ENCODE measurements around the gene TMEM269. TPM values are rescaled to one million over a fixed set of nuclear protein-coding genes. Genes with fewer than 3 reads are reported as not detected.

Gene TMEM269
- total and polyA plus RNA-seq, 2 donors (not counting 1 experiment from before 2014, with no cell fraction given), result 0.21 to 0.47 TPM

- Histone ChIP-seq H3K36me3 (replicated peaks in 1 of 2; ENCODE audit: control extremely low read depth in 1 of 2, control insufficient read depth in 1 of 2, extremely low read depth in 1 of 2, insufficient read depth in 2 of 2, low read length in 1 of 2) (peaks cover 15 to 46% of the 10 kb centered on the region in 2 experiments), H3K9me3 (ENCODE audit: control extremely low read depth in 1 of 3, control insufficient read depth in 2 of 3, insufficient read depth in 1 of 3, low read length in 2 of 3) (no peaks in the 10 kb centered on the region), H3K9ac (ENCODE audit: low read length) (no peak overlapping the region), H3K27ac (ENCODE audit: low read length in 2 of 2) (no peak overlapping the region), H4K20me1 (ENCODE audit: control insufficient read depth, insufficient read depth, low read length, poor library complexity, severe bottlenecking) (peaks cover 19% of the 10 kb centered on the region), H2AFZ (ENCODE audit: insufficient read depth, low read depth, low read length, poor library complexity, severe bottlenecking) (no peak overlapping the region), H3K27me3 (replicated peaks in 1 of 4; ENCODE audit: control extremely low read depth in 1 of 4, control insufficient read depth in 3 of 4, insufficient read depth in 4 of 4, low read length in 3 of 4) (no peaks in the 10 kb centered on the region), H3K4me1 (ENCODE audit: control insufficient read depth in 2 of 2, insufficient read depth in 2 of 2, low read length in 2 of 2) (no peaks in the 10 kb centered on the region), H3K4me3 (ENCODE audit: control extremely low read depth in 1 of 5, extremely low read depth in 1 of 5, insufficient read depth in 1 of 5, low read depth in 2 of 5, low read length in 4 of 5) (no peak overlapping the region), H3K79me2 (ENCODE audit: control insufficient read depth, insufficient read depth, low read length) (peaks cover 21% of the 10 kb centered on the region), H3K4me2 (replicated peaks; ENCODE audit: low read depth, low read length, poor library complexity, severe bottlenecking) (no peak overlapping the region)
- H3K4me3 Mint-ChIP-seq, result no peak overlapping the region
- POLR2A ChIA-PET, result no interaction called here
- no peaks in the 10 kb centered on the region for H3K9me3 Mint-ChIP-seq (ENCODE audit: insufficient read depth)
- peaks cover 10% of the 10 kb centered on the region for H3K4me1 Mint-ChIP-seq
- H3K27ac Mint-ChIP-seq, result no peak overlapping the region
- no peaks in the 10 kb centered on the region for H3K27me3 Mint-ChIP-seq
- DNase-seq (no peak), ATAC-seq (ENCODE audit: low read depth) (no peak)
- intact Hi-C loops (cut with micrococcal nuclease), result no loop called here
- WGBS (ENCODE audit: insufficient coverage), result 96% methylated on average over 4 of the region's 5 CpGs
- TF ChIP-seq, protein P1, sequence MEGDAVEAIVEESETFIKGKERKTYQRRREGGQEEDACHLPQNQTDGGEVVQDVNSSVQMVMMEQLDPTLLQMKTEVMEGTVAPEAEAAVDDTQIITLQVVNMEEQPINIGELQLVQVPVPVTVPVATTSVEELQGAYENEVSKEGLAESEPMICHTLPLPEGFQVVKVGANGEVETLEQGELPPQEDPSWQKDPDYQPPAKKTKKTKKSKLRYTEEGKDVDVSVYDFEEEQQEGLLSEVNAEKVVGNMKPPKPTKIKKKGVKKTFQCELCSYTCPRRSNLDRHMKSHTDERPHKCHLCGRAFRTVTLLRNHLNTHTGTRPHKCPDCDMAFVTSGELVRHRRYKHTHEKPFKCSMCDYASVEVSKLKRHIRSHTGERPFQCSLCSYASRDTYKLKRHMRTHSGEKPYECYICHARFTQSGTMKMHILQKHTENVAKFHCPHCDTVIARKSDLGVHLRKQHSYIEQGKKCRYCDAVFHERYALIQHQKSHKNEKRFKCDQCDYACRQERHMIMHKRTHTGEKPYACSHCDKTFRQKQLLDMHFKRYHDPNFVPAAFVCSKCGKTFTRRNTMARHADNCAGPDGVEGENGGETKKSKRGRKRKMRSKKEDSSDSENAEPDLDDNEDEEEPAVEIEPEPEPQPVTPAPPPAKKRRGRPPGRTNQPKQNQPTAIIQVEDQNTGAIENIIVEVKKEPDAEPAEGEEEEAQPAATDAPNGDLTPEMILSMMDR (IDR thresholded peaks at IDR 0.05), result no peak
- no peak for TF ChIP-seq EZH2 (IDR thresholded peaks at IDR 0.05; ENCODE audit: borderline replicate concordance, insufficient read depth, low read depth, low read length, poor library complexity, severe bottlenecking)
- CTCF ChIA-PET, result interaction anchor here (1.3 kb wide), 1 partner anchor 299 kb away, joined by 4 read pairs; no protein-coding TSS in a partner anchor
Observed at GRCh38 chr1:42774928-42775526, 9.8 kb upstream of the TMEM269 start.

DNA sequence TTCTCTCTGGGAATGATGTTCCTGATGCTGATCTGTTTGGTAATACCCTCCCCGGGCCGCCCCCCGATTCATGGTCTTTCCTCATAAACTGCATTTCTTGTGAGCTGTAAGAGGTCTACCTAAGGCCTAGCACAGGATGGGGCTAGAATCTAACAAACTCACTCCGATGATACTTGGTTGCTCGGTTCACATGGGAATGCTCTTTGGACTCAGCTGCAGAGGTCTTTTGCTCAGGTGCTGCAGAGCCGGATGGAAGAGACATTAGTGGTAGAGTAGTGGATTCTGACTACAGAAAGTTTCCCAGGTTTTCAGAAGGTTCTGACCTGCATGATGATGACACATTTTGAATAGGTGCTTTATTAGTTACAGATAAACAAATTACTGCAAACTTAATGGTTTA lies 8.3 kb upstream of the TMEM269 start:
- Histone ChIP-seq H3K27me3 (replicated peaks in 1 of 4; ENCODE audit: control extremely low read depth in 1 of 4, control insufficient read depth in 3 of 4, insufficient read depth in 4 of 4, low read length in 3 of 4) (no peaks in the 10 kb centered on the region), H2AFZ (ENCODE audit: insufficient read depth, low read depth, low read length, poor library complexity, severe bottlenecking) (no peak overlapping the region), H3K9ac (ENCODE audit: low read length) (no peak overlapping the region), H3K27ac (ENCODE audit: low read length in 2 of 2) (no peak overlapping the region), H3K9me3 (ENCODE audit: control extremely low read depth in 1 of 3, control insufficient read depth in 2 of 3, insufficient read depth in 1 of 3, low read length in 2 of 3) (no peaks in the 10 kb centered on the region), H3K79me2 (ENCODE audit: control insufficient read depth, insufficient read depth, low read length) (peaks cover 6% of the 10 kb centered on the region), H4K20me1 (ENCODE audit: control insufficient read depth, insufficient read depth, low read length, poor library complexity, severe bottlenecking) (peaks cover 19% of the 10 kb centered on the region), H3K4me2 (replicated peaks; ENCODE audit: low read depth, low read length, poor library complexity, severe bottlenecking) (no peak overlapping the region), H3K4me3 (ENCODE audit: control extremely low read depth in 1 of 5, extremely low read depth in 1 of 5, insufficient read depth in 1 of 5, low read depth in 2 of 5, low read length in 4 of 5) (no peak overlapping the region), H3K36me3 (replicated peaks in 1 of 2; ENCODE audit: control extremely low read depth in 1 of 2, control insufficient read depth in 1 of 2, extremely low read depth in 1 of 2, insufficient read depth in 2 of 2, low read length in 1 of 2) (peaks cover 19 to 57% of the 10 kb centered on the region in 2 experiments), H3K4me1 (ENCODE audit: control insufficient read depth in 2 of 2, insufficient read depth in 2 of 2, low read length in 2 of 2) (no peaks in the 10 kb centered on the region)
- Mint-ChIP-seq H3K27ac (no peak overlapping the region), H3K9me3 (ENCODE audit: insufficient read depth) (no peaks in the 10 kb centered on the region), H3K4me3 (no peak overlapping the region), H3K27me3 (no peaks in the 10 kb centered on the region), H3K4me1 (peaks cover 5% of the 10 kb centered on the region)
- WGBS (ENCODE audit: insufficient coverage), result 100% methylated on average over 5 of the region's 6 CpGs
- POLR2A ChIA-PET, result no interaction called here
- CTCF ChIA-PET, result interaction anchor here (0.8 to 4.6 kb wide), 5 partner anchors 137 to 296 kb away, joined by 4 to 93 read pairs (median 14); no protein-coding TSS in a partner anchor
- no peak for DNase-seq
- TF ChIP-seq, protein P1 (IDR thresholded peaks at IDR 0.05), result no peak
- TF ChIP-seq EZH2 (IDR thresholded peaks at IDR 0.05; ENCODE audit: borderline replicate concordance, insufficient read depth, low read depth, low read length, poor library complexity, severe bottlenecking), result no peak
- ATAC-seq (ENCODE audit: low read depth), result no peak
- intact Hi-C loops (cut with micrococcal nuclease), result no loop called here

Data from B cell (primary cell).